GM21381 (cell line): ENCODE measurements around the gene OTOP1.
"Not testable (repeated sequence)": the region's sequence is repeated elsewhere in the genome, so short reads cannot be mapped to it uniquely, and the experiment has no call there.

Source experiments
- ATAC-seq: cut with Tn5 transposase; IDR thresholded peaks from one replicate; pipeline ENCODE4 v1.9.1; 2021; ENCODE audit warnings: mild to moderate bottlenecking, moderate library complexity; ENCODE audit not compliant: unreplicated experiment

OTOP1 gene

GRCh38 chr4:4165701-4166392 lies 60.9 kb downstream of the OTOP1 start:
- not testable (repeated sequence) for ATAC-seq

DNA sequence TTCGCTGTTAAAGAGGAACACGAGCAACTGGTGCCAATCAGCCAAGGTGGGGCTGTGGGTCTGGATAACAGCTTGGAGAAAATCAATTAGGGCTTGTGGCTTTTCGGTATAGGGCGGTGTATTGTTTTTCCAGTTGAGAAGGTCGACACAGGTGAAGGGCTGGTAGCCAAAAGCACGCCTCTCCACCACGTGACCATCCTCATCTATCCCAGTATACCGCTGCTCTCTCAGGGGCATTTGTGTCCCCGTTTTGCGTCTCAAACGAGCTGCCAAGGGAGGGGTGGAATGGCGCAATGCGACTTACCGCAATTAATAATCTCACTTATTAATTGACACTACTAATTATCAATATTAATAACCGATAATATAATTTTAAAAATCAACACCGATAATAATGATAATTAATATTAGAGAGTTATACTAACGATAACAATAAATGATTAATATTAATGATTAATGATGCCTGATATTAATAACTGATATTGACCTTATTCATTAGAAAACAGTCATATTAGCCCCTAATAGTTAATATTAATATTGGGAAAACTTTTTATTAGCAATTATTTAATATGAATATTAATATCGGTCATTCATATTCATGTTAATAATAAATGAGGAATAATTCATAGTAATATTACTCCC lies 62.1 kb downstream of the OTOP1 start:
- ATAC-seq: not testable (repeated sequence)

DNA sequence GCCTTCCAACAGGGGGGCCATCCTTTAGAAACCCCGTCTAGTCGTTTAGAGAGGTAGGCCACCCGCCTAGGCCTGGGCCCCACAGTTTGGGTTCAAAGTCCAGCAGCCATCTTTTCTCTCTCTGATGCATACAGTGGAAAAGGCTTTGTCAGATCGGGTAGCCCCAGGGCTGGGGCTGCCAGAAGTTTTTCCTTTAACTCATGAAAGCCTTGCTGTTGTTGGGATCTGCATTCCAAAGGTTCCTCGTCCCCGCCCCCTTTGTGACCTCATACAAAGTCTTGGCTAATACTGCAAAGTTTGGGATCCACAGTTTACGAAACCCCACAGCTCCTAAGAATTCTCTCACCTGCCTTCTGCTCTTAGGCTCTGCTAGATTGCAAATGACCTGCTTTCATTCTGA lies 64.5 kb downstream of the OTOP1 start:
- not testable (repeated sequence) for ATAC-seq

GRCh38 chr4:4160956-4161665 lies 65.6 kb downstream of the OTOP1 start:
- ATAC-seq: not testable (repeated sequence)

- ATAC-seq: not testable (repeated sequence)
These were observed 81.1 kb downstream of the OTOP1 start for GRCh38 chr4:4145622-4146021.

GRCh38 chr4:4143376-4143775 lies 83.4 kb downstream of the OTOP1 start:
- ATAC-seq: not testable (repeated sequence)

DNA sequence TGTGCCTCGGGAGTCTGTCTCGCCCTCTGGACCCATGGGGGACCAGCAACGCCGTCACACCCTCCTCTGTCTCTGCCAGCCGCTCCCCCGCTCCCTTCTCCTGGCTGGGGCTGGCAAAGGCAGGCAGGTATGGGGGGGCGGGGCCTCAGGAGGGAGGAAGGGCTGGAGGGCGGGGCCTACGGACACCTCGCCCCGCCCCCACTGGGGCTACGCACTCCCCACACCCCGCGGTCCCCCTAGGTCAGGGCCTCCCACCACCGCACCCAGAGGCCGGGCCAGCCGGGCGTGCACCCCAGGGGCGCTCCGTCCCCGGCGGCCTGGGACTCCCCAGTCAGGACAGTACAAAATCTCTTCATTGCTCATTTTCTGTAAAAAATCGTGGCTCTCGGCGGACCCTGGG lies 84.0 kb downstream of the OTOP1 start:
- ATAC-seq: not testable (repeated sequence)

DNA sequence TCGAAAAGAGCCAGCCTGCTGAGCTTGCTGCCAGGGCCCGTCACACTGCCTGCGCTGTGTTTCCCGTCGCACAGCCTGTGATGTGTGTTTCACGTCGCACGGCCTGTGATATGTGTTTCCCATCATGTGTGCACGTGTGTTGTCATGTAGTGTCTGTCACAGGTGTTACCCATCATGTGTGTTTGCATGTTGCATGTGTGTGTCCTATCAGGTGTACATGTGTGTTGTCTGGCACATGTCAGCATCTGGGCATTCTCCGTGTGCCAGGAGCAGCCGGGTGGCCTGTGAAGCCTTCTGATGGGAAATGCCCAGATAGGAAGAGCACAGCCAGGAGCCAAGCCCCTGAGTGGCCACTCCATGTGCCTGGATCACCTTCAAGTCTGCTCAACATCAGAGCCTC lies 85.5 kb downstream of the OTOP1 start:
- not testable (repeated sequence) for ATAC-seq
